K562 (cell line): ENCODE measurements around the gene SULT1A1. TPM values are rescaled to one million over a fixed set of nuclear protein-coding genes. Genes with fewer than 3 reads are reported as not detected.

ENCODE experiments used
- ATAC-seq: fragments of 200-7000 bp; cut with Tn5 transposase; 3 replicates; pipeline ENCODE4 v1.9.1; 2020; ENCODE audit warnings: moderate library complexity
- BruUV-seq: library from RNA; stranded (reverse); fragments of 400-500 nt; replicated peaks from 2 replicates; lab custom pipeline; 2021; lab: Mats Ljungman, UMichigan
- CTCF ChIA-PET: fragments of 300-600 bp; formaldehyde crosslinking; extraction: SDS; loops from one replicate; lab custom pipeline; 2021; ENCODE audit warnings: low intra/inter-chr PET ratio; lab: Yijun Ruan, JAX
- POLR2A ChIA-PET: fragments of 300-600, 350-650 bp; sonication (Branson Sonifier 250); formaldehyde crosslinking; extraction: SDS; loops from one replicate; lab custom pipeline; 2021; ENCODE audit warnings: antibody characterized with exemption, inconsistent platforms; lab: Yijun Ruan, JAX
- DNase-seq, 4 experiments: peaks; one replicate each; pipeline versions ENCODE4 v3.0.0 to v3.0.0-alpha.2; 2011 to 2018; ENCODE audit warnings: low spot score in 3 of 4, mixed read lengths in 3 of 4; ENCODE audit errors: extremely low read depth in 1 of 4
- FAIRE-seq: peaks from 2 replicates; lab custom pipeline; 2011; peaks lifted over from hg19 to GRCh38; lab: Jason Lieb, UNC
- H2AFZ ChIP-seq: 2 replicates; pipeline ENCODE4 v1.6.0; 2011; ENCODE audit warnings: low read depth, low read length, control low read depth, inconsistent platforms
- H3K27ac ChIP-seq: fragments of 200-600 bp; 3 replicates; pipeline ENCODE4 v1.8.0; 2011; ENCODE audit warnings: low read depth, mild to moderate bottlenecking, control low read depth, inconsistent platforms, low read length, moderate library complexity, mixed read lengths; ENCODE audit errors: extremely low read depth
- H3K27me3 ChIP-seq, 2 experiments: fragments of 300-600 bp in 1 of 2; 2 replicates in 1 of 2; 3 replicates in 1 of 2; pipeline versions ENCODE4 v1.6.0 to v1.8.0; 2011; ENCODE audit warnings: inconsistent platforms in 2 of 2, low read length in 2 of 2, mild to moderate bottlenecking in 1 of 2, mixed read lengths in 1 of 2, moderate library complexity in 1 of 2; ENCODE audit not compliant: control insufficient read depth in 2 of 2, insufficient read depth in 2 of 2
- H3K36me3 ChIP-seq: fragments of 300-600 bp; 3 replicates; pipeline ENCODE4 v1.8.0; 2011; ENCODE audit warnings: mild to moderate bottlenecking, low read length, inconsistent platforms; ENCODE audit not compliant: control insufficient read depth, insufficient read depth
- H3K4me1 ChIP-seq, 2 experiments: fragments of 200-600 bp in 1 of 2; replicated peaks in 1 of 2; 2 replicates in 1 of 2; 3 replicates in 1 of 2; pipeline versions ENCODE4 v1.5.1 to v1.8.0; 2011; ENCODE audit warnings: inconsistent platforms in 2 of 2, low read length in 2 of 2, mild to moderate bottlenecking in 1 of 2, mixed read lengths in 1 of 2, moderate library complexity in 1 of 2; ENCODE audit not compliant: control insufficient read depth in 2 of 2, insufficient read depth in 2 of 2
- H3K4me2 ChIP-seq: 2 replicates; pipeline ENCODE4 v1.6.1; 2011; ENCODE audit warnings: low read length, control low read depth, inconsistent platforms, mixed read lengths; ENCODE audit not compliant: insufficient read depth
- H3K4me3 ChIP-seq: fragments of 200-600 bp; sonication (generic), shearing (Covaris generic); 2 replicates; pipeline ENCODE4 v1.5.1; 2016; ENCODE audit warnings: control low read depth, inconsistent platforms
- H3K79me2 ChIP-seq: fragments of 200-600 bp; 3 replicates; pipeline ENCODE4 v1.8.0; 2011; ENCODE audit warnings: low read length, inconsistent platforms; ENCODE audit not compliant: control insufficient read depth, insufficient read depth
- H3K9ac ChIP-seq, 2 experiments: 2 replicates each; pipeline versions ENCODE4 v1.6.0 to v1.6.1; 2011; ENCODE audit warnings: low read depth in 2 of 2, low read length in 2 of 2, control low read depth in 1 of 2, inconsistent platforms in 1 of 2, mild to moderate bottlenecking in 1 of 2, mixed read lengths in 1 of 2; ENCODE audit not compliant: insufficient read depth in 1 of 2
- H3K9me1 ChIP-seq: one replicate; pipeline ENCODE4 v1.6.0; 2011; ENCODE audit warnings: inconsistent platforms, mild to moderate bottlenecking, low read length, moderate library complexity; ENCODE audit not compliant: control insufficient read depth, insufficient read depth
- H3K9me3 ChIP-seq: replicated peaks from 2 replicates; pipeline ENCODE4 v1.5.1; 2011; ENCODE audit warnings: low read depth, low read length, inconsistent platforms; ENCODE audit not compliant: control insufficient read depth, insufficient read depth
- H4K20me1 ChIP-seq: replicated peaks from 2 replicates; pipeline ENCODE4 v1.6.1; 2011; ENCODE audit warnings: low read length, inconsistent platforms, mixed read lengths; ENCODE audit not compliant: control insufficient read depth, insufficient read depth
- GATAD2B ChIP-seq: fragments of 450-650 bp; IDR thresholded peaks from 2 replicates; pipeline ENCODE4 v1.6.1; 2017; ENCODE audit warnings: mild to moderate bottlenecking, borderline replicate concordance
- KDM1A ChIP-seq, 2 experiments: fragments of 450-650 bp; IDR thresholded peaks; 2 replicates each; pipeline ENCODE4 v1.6.1; 2016; ENCODE audit warnings: mild to moderate bottlenecking in 2 of 2
- KLF10 ChIP-seq: fragments of 250-450 bp; sonication (Bioruptor Pico); IDR thresholded peaks from 2 replicates; pipeline ENCODE4 v1.6.1; 2021; ENCODE audit warnings: matching md5 sums
- RAD51 ChIP-seq: fragments of 450-650 bp; IDR thresholded peaks from 2 replicates; pipeline ENCODE4 v1.7.1; 2016; ENCODE audit warnings: low read depth, mild to moderate bottlenecking, borderline replicate concordance
- RBM22 ChIP-seq: fragments of 200-400 bp; formaldehyde crosslinking; IDR thresholded peaks from 2 replicates; pipeline ENCODE4 v1.6.1; 2018; ENCODE audit warnings: low read length, low read depth; ENCODE audit not compliant: poor library complexity, severe bottlenecking
- SRF ChIP-seq, 2 experiments: fragments of 250-450, 450-650 bp in 1 of 2; sonication (Bioruptor Pico) in 1 of 2; sonication (generic) in 1 of 2; formaldehyde crosslinking; IDR thresholded peaks; 2 replicates each; pipeline versions ENCODE4 v1.5.0 to v1.5.1; 2020 to 2022; ENCODE audit warnings: mild to moderate bottlenecking in 1 of 2, missing genetic modification reagents in 1 of 2
- TEAD1 ChIP-seq, 2 experiments: fragments of 450-650 bp in 1 of 2; sonication (generic) in 1 of 2; formaldehyde crosslinking; IDR thresholded peaks; 2 replicates each; pipeline versions ENCODE4 v1.4.0 to v1.8.0; 2020 to 2022; ENCODE audit warnings: mild to moderate bottlenecking in 2 of 2, missing genetic modification reagents in 1 of 2
- ZNF232 ChIP-seq: sonication (generic); formaldehyde crosslinking; IDR thresholded peaks from 2 replicates; pipeline ENCODE4 v1.8.0; 2022; ENCODE audit warnings: mild to moderate bottlenecking, missing genetic modification reagents
- ZNF764 ChIP-seq: fragments of 250-450 bp; sonication (Bioruptor Pico); IDR thresholded peaks from 2 replicates; pipeline ENCODE4 v1.4.0; 2020; ENCODE audit warnings: low read depth, mild to moderate bottlenecking, moderate library complexity
- ZNF766 ChIP-seq: fragments of 200-800 bp; sonication (Bioruptor generic); conservative IDR thresholded peaks from 2 replicates; pipeline ENCODE4 v1.6.1; 2016; ENCODE audit warnings: missing genetic modification characterization, missing compliant biosample characterization
- WGBS: fragments of 100-300 bp; shearing (Covaris generic); methylation state at CpG from one replicate; pipeline ENCODE4 v1.1.6; 2016; ENCODE audit warnings: low coverage, mixed read lengths; ENCODE audit not compliant: insufficient coverage; ENCODE audit errors: missing lambda C conversion rate; 5-methylcytosine and 5-hydroxymethylcytosine counted together
- in situ Hi-C: fragments of 300-500 bp; cut with MboI; formaldehyde crosslinking; loops from 4 replicates; pipeline ENCODE4 v1.15.0; 2018; ENCODE audit warnings: inconsistent platforms, mixed read lengths
- intact Hi-C: fragments of 100-400 bp; cut with micrococcal nuclease; formaldehyde crosslinking; loops from 2 replicates; pipeline ENCODE4 v1.14.2; 2022
- polyA plus RNA-seq, 8 experiments: library from polyadenylated mRNA; depleted of rRNA in 4 of 8; stranded (reverse) in 5 of 8; unstranded in 3 of 8; fragments of >200 nt; fragmentation: Nextera tagmentation in 2 of 8; fragmentation: Illumina TruSeq in 1 of 8; extraction: Ambion mirVana in 2 of 8; extraction: Trizol in 1 of 8; gene quantifications; 2 replicates each; pipeline versions ENCODE4 v1.2.1 to v1.2.3, GENCODE V29; 2011 to 2014; ENCODE audit warnings: inconsistent platforms in 1 of 8, missing spikeins in 1 of 8
- total RNA-seq, 7 experiments: library from RNA; depleted of rRNA in 6 of 7; stranded (reverse); fragments of >200 nt in 6 of 7; fragmentation: Illumina TruSeq in 2 of 7; extraction: Trizol in 2 of 7; gene quantifications; 2 replicates each; pipeline versions ENCODE4 v1.2.1 to v1.2.3, GENCODE V29; 2011 to 2021; ENCODE audit warnings: low replicate concordance in 1 of 7

Gene SULT1A1
- total and polyA plus RNA-seq, 9 of the 15 experiments (the other 6 are each of a cell fraction or from before 2014, with no cell fraction given): 3.4 to 30.1 (median 16.6) TPM

- BruUV-seq: no TSS peak
- Histone ChIP-seq H3K9me3 (no peaks in the 10 kb centered on the region), H3K4me1 (peaks cover 6 to 17% of the 10 kb centered on the region in 2 experiments; a peak in 3 of 5 replicates), H3K4me2 (no peak overlapping the region), H3K36me3 (no peaks in the 10 kb centered on the region), H2AFZ (no peak overlapping the region), H3K27ac (no peak overlapping the region), H4K20me1 (no peaks in the 10 kb centered on the region), H3K27me3 (no peaks in the 10 kb centered on the region), H3K4me3 (no peak overlapping the region), H3K9ac (no peak overlapping the region), H3K9me1 (no peaks in the 10 kb centered on the region), H3K79me2 (no peaks in the 10 kb centered on the region)
- ChIA-PET CTCF (no interaction called here), POLR2A (interaction anchor here (0.6 kb wide), 2 partner anchors 9 to 237 kb away, joined by 4 to 6 read pairs; no protein-coding TSS in a partner anchor)
- DNase-seq (no peak), FAIRE-seq (no peak), ATAC-seq (no peak)
- in situ Hi-C loops: loop anchor here (25.0 kb wide), 4 partner anchors 106 to 1606 kb away; partner anchors contain the start of genes EIF3C and EIF3CL
- intact Hi-C loops: no loop called here
- TF ChIP-seq ZNF232 (CRISPR knock-in tag) (no peak), SRF (CRISPR knock-in tag; IDR thresholded peaks at IDR 0.05) (no peak), KLF10 (CRISPR knock-in tag) (no peak), GATAD2B (no peak), TEAD1 (CRISPR knock-in tag; IDR thresholded peaks at IDR 0.05) (no peak), KDM1A (IDR thresholded peaks at IDR 0.05) (no peak), ZNF764 (CRISPR knock-in tag) (no peak), RBM22 (no peak), RAD51 (no peak), ZNF766 (CRISPR knock-in tag) (no peak)
- WGBS: 55% methylated on average over 12 of the region's 16 CpGs
Measured at GRCh38 chr16:28606291-28607115, 3.3 kb downstream of the SULT1A1 start.
